Bronchial epithelial cell (primary cell): ENCODE data around the gene DYNLT2B. TPM values are rescaled to one million over a fixed set of nuclear protein-coding genes. Genes with fewer than 3 reads are reported as not detected.
"Not testable (repeated sequence)": the region's sequence is repeated elsewhere in the genome, so short reads cannot be mapped to it uniquely, and the experiment has no call there.

Experiments
- DNase-seq: peaks from one replicate; pipeline ENCODE4 v3.0.0-alpha.2; 2010; ENCODE audit warnings: low read depth
- FAIRE-seq: peaks from 2 replicates; lab custom pipeline; 2011; peaks lifted over from hg19 to GRCh38; lab: Jason Lieb, UNC
- H3K27me3 ChIP-seq: 2 replicates; pipeline ENCODE4 v1.5.1; 2011; ENCODE audit warnings: low read length; ENCODE audit not compliant: control insufficient read depth, insufficient read depth
- H3K36me3 ChIP-seq: 2 replicates; pipeline ENCODE4 v1.5.1; 2011; ENCODE audit warnings: low read length; ENCODE audit not compliant: control insufficient read depth, insufficient read depth
- H3K4me3 ChIP-seq: 2 replicates; pipeline ENCODE4 v1.5.1; 2011; ENCODE audit warnings: mild to moderate bottlenecking, low read depth, low read length, control low read depth
- CTCF ChIP-seq: IDR thresholded peaks from 2 replicates; pipeline ENCODE4 v1.5.1; 2011; ENCODE audit warnings: mild to moderate bottlenecking, moderate library complexity, low read length, control low read depth, inconsistent platforms; ENCODE audit not compliant: insufficient read depth, severe bottlenecking
- total RNA-seq: library from RNA; depleted of rRNA; stranded (reverse); fragments of >200 nt; gene quantifications from 2 replicates; pipeline ENCODE4 v1.2.1, GENCODE V29; 2014

The DYNLT2B gene
- total RNA-seq = 17.1 and 19.7 TPM in 2 replicates

GRCh38 chr3:196317687-196318467 lies at the start of gene DYNLT2B:
Gene DYNLT2B (minus strand): TSS chr3:196318240. CDS start chr3:196318152, 88 bp downstream.
- TF ChIP-seq CTCF = no peak
- H3K27me3 ChIP-seq = no peaks in the 10 kb centered on the region
- FAIRE-seq = no peak
- H3K36me3 ChIP-seq = no peaks in the 10 kb centered on the region
- DNase-seq = peak; percentile 77
- peak within 1 kb of the TSS; percentile 94 for H3K4me3 ChIP-seq

GRCh38 chr3:196365736-196366135 lies 47.7 kb upstream of the DYNLT2B start:
- no peaks in the 10 kb centered on the region for H3K27me3 ChIP-seq
- FAIRE-seq = no peak
- TF ChIP-seq CTCF = no peak
- peaks cover 6% of the 10 kb centered on the region for H3K36me3 ChIP-seq
- DNase-seq = no peak
- no peak overlapping the region for H3K4me3 ChIP-seq

GRCh38 chr3:196360586-196360985 lies 42.5 kb upstream of the DYNLT2B start:
- H3K4me3 ChIP-seq = no peak overlapping the region
- FAIRE-seq = no peak
- no peaks in the 10 kb centered on the region for H3K27me3 ChIP-seq
- TF ChIP-seq CTCF = no peak
- DNase-seq = no peak
- H3K36me3 ChIP-seq = peaks cover 10% of the 10 kb centered on the region

- not testable (repeated sequence) for DNase-seq, FAIRE-seq, H3K27me3 ChIP-seq, H3K4me3 ChIP-seq
- peaks cover 11% of the 10 kb centered on the region for H3K36me3 ChIP-seq
Measured at GRCh38 chr3:196358540-196358939, 40.5 kb upstream of the DYNLT2B start.

GRCh38 chr3:196357905-196358304 lies 39.9 kb upstream of the DYNLT2B start:
- TF ChIP-seq CTCF = no peak
- FAIRE-seq (no peak), DNase-seq (no peak)
- Histone ChIP-seq H3K27me3 (no peaks in the 10 kb centered on the region), H3K4me3 (no peak overlapping the region), H3K36me3 (peaks cover 11% of the 10 kb centered on the region)

- TF ChIP-seq CTCF = no peak
- Histone ChIP-seq H3K36me3 (peaks cover 10% of the 10 kb centered on the region), H3K27me3 (no peaks in the 10 kb centered on the region), H3K4me3 (no peak overlapping the region)
- no peak for DNase-seq
- FAIRE-seq = no peak
Measured at GRCh38 chr3:196356556-196356955, 38.5 kb upstream of the DYNLT2B start.
